Measurements from ENCODE around the gene LAGE3.

- TF ChIP-seq CTCF (IDR thresholded peaks at IDR 0.05) (peak in 6 of 7 experiments; percentile 21 to 60 (median 56)), POLR2A (IDR thresholded peaks at IDR 0.05) (peak in 2 of 3 donors; percentile 33 to 36)
Observed at GRCh38 chrX:154526901-154527675, 48.0 kb upstream of the LAGE3 start.

All from body of pancreas (tissue), 4 donors.